ENCODE measurements around the gene MRPS31.
"Not testable (repeated sequence)": the region's sequence is repeated elsewhere in the genome, so short reads cannot be mapped to it uniquely, and the experiment has no call there.

The MRPS31 gene

DNA sequence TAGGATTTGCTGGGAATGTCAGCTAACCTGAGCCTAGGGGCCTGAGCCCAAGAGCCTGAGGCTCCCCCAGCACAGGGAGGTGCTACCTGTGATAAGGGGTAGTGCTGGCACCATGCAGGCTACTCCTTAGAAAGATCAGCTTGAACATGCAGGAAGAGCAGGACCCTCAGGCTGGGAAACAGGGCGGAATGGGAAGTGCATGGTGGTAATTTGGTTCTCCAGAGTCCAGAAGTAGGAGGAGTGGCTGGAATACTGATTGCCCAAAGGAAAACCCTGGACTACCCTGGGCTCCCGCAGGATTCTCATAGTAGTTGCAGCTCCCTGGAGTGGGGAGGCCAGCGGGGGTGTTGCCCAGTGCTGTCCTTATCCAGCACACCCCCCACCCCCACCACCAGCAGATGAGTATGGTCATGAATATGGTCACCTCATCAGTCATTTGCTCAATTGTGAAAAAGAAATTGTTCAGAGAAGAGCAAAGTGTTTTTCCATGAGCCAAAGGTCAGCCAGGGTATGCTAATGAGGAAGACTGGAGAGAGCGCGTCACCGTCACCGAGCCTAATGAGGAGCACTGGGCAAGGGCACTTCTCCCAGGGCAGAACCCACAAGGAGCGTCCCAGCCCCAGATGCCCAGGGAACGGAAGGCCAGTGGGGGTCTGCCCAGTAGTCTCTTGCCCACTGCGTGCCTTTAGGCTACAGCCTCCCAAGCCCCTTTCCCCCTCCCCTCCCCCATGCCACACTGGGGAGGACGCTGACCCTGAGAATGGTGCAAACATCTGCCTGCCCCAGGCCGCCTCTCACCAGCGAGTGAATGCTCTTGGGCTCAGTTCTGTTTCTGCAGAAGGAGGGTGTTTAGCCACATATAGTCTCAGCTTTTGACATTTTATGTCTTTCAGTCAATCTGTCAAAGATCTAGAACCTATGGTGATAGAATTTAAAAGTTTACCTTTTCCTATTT, 23.7 kb upstream of the MRPS31 start:
- Mint-ChIP-seq H3K4me1 (peaks cover 20% of the 10 kb centered on the region), H3K4me3 (no peak overlapping the region), H3K9me3 (no peaks in the 10 kb centered on the region), H3K27me3 (ENCODE audit: low read depth, poor library complexity) (no peaks in the 10 kb centered on the region), H3K27ac (peak overlapping the region; percentile 68), H3K36me3 (ENCODE audit: low read depth) (peaks cover 23% of the 10 kb centered on the region)
- TF ChIP-seq, protein P1, sequence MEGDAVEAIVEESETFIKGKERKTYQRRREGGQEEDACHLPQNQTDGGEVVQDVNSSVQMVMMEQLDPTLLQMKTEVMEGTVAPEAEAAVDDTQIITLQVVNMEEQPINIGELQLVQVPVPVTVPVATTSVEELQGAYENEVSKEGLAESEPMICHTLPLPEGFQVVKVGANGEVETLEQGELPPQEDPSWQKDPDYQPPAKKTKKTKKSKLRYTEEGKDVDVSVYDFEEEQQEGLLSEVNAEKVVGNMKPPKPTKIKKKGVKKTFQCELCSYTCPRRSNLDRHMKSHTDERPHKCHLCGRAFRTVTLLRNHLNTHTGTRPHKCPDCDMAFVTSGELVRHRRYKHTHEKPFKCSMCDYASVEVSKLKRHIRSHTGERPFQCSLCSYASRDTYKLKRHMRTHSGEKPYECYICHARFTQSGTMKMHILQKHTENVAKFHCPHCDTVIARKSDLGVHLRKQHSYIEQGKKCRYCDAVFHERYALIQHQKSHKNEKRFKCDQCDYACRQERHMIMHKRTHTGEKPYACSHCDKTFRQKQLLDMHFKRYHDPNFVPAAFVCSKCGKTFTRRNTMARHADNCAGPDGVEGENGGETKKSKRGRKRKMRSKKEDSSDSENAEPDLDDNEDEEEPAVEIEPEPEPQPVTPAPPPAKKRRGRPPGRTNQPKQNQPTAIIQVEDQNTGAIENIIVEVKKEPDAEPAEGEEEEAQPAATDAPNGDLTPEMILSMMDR (IDR thresholded peaks at IDR 0.05), result no peak
- DNase-seq, result no peak

DNA sequence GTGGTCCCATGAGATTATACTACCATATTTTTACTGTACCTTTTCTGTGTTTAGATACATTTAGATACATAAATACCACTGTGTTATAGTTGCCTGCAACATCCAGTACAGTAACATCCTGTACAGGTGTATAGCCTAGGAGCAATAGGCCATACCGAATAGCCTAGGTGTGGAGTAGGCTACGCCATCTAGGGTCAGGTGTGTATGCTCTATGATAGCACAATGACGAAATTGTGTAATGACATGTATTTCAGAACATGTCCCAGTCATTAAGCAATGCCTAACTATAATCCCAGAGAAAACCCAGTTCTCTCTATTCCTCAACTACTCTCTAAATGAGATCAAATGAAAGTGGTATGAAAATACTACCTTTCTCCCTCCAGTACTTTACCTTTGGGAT, 22.3 kb upstream of the MRPS31 start:
- no peak overlapping the region for H3K27ac Mint-ChIP-seq
- no peak for DNase-seq
- no peak overlapping the region for H3K4me3 Mint-ChIP-seq
- TF ChIP-seq, protein P1 (IDR thresholded peaks at IDR 0.05), result no peak
- H3K9me3 Mint-ChIP-seq, result no peaks in the 10 kb centered on the region
- H3K36me3 Mint-ChIP-seq (ENCODE audit: low read depth), result peaks cover 15% of the 10 kb centered on the region
- peaks cover 20% of the 10 kb centered on the region for H3K4me1 Mint-ChIP-seq
- no peaks in the 10 kb centered on the region for H3K27me3 Mint-ChIP-seq (ENCODE audit: low read depth, poor library complexity)

GRCh38 chr13:40792284-40793051, 21.5 kb upstream of the MRPS31 start:
- DNase-seq, result no peak
- peaks cover 20% of the 10 kb centered on the region for H3K4me1 Mint-ChIP-seq
- no peak overlapping the region for H3K4me3 Mint-ChIP-seq
- H3K9me3 Mint-ChIP-seq, result no peaks in the 10 kb centered on the region
- no peak overlapping the region for H3K27ac Mint-ChIP-seq
- H3K36me3 Mint-ChIP-seq (ENCODE audit: low read depth), result peaks cover 15% of the 10 kb centered on the region
- TF ChIP-seq, protein P1 (IDR thresholded peaks at IDR 0.05), result no peak
- no peaks in the 10 kb centered on the region for H3K27me3 Mint-ChIP-seq (ENCODE audit: low read depth, poor library complexity)

DNA sequence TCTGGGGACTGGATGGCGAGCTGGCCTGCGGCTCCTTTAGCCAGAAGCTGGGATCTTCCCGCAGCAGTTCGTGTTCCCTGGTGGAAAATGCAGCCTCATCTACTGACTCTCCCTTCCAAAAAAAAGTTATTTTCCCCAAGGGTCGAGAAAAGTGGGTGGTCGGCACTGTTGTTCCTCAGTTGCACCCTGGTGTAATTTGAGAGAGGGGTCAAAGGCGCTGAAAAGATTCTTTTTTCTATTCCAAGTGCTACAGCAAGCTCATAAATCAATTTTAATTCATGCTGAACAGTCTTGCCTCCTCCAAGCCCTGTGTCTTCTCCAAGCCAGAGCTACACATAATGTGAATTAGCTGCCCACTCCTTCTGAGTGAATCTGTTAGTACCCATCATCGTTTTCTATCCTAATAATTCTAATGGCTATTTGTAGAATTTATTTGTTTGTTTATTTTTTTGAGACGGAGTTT, 19.2 kb upstream of the MRPS31 start:
- Mint-ChIP-seq H3K27ac (peak overlapping the region; percentile 95), H3K4me3 (peak overlapping the region; percentile 86), H3K27me3 (ENCODE audit: low read depth, poor library complexity) (no peaks in the 10 kb centered on the region)

DNA sequence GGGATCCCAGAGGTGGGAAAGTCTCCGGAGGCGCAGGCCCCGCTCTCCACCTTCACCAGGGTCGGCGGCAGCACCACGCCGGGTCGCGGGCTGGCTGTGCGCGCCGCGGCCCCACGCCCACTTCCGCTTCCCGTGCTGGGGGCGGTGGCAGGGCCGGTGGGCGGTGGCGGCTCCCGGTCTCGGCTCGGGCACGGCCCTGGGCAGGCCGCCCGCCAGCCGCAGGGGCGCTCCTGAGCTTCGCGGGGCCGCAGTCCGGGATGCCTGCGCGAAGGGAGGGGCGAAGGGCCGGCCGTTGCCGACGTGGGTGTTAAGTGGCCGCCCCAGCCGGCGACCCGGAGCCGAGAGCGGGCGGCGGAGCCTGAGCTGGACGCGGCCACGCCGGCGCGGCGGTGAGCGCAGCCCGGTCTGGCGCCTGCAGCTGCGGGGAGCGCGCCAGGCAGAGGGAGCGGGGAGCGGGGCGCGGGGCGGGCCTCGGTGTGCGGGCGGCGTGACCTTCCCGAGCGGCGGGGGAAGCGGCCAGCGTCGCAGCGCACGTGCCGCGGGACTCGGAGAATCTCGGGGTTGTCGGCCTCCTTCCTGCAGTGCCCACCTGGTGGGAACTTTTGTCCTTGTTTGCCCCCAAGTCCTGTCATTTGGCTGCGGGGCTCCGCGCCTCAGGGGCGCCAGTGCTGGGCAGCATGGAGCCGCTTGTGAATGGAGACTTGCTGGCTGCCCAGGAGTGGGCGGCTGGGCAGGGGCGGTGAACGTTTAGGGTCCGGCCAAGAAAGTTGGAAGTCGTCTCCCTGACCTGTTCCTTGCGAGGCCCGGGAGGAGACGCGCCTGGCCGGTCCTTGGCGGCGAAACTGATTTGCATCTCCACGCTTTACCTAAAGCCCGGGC, 18.5 kb upstream of the MRPS31 start, which contains the start of gene SLC25A15:
TSS of gene SLC25A15 (plus strand) at position 337 of the 879 bp plus-strand sequence. CDS start 3,616 bp downstream, outside the sequence.
- H3K27me3 Mint-ChIP-seq (ENCODE audit: low read depth, poor library complexity), result no peaks in the 10 kb centered on the region
- no peaks in the 10 kb centered on the region for H3K9me3 Mint-ChIP-seq
- peak within 1 kb of the TSS; percentile 95 for H3K27ac Mint-ChIP-seq
- DNase-seq, result peak; percentile 87
- H3K4me3 Mint-ChIP-seq, result peak within 1 kb of the TSS; percentile 86
- TF ChIP-seq, protein P1 (IDR thresholded peaks at IDR 0.05), result no peak
- H3K4me1 Mint-ChIP-seq, result peaks cover 20% of the 10 kb centered on the region
- peaks cover 8% of the 10 kb centered on the region for H3K36me3 Mint-ChIP-seq (ENCODE audit: low read depth)

More for the DNA sequence above, 19.2 kb upstream of the MRPS31 start:
- TF ChIP-seq, protein P1 (IDR thresholded peaks at IDR 0.05), result no peak
- no peaks in the 10 kb centered on the region for H3K9me3 Mint-ChIP-seq
- peaks cover 11% of the 10 kb centered on the region for H3K36me3 Mint-ChIP-seq (ENCODE audit: low read depth)
- H3K4me1 Mint-ChIP-seq, result peaks cover 20% of the 10 kb centered on the region
- DNase-seq, result no peak

GRCh38 chr13:40788540-40789274, 17.7 kb upstream of the MRPS31 start:
- not testable (repeated sequence) for H3K27me3 Mint-ChIP-seq (ENCODE audit: low read depth, poor library complexity); DNase-seq; H3K36me3 Mint-ChIP-seq (ENCODE audit: low read depth); H3K27ac Mint-ChIP-seq; H3K9me3 Mint-ChIP-seq
- peaks cover 20% of the 10 kb centered on the region for H3K4me1 Mint-ChIP-seq
- H3K4me3 Mint-ChIP-seq, result peak overlapping the region; percentile 72
